ENCODE results near the gene YPEL3. TPM values are rescaled to one million over a fixed set of nuclear protein-coding genes. Genes with fewer than 3 reads are reported as not detected.

YPEL3 gene, protein sequence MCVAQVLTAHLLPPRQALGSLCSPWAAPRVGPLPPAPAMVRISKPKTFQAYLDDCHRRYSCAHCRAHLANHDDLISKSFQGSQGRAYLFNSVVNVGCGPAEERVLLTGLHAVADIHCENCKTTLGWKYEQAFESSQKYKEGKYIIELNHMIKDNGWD
- total RNA-seq = 10 to 100 TPM; 18.6 to 57.1 (median 35.5) TPM
- polyA plus RNA-seq = 100 to 1,000 TPM; 127 to 134 TPM

DNA sequence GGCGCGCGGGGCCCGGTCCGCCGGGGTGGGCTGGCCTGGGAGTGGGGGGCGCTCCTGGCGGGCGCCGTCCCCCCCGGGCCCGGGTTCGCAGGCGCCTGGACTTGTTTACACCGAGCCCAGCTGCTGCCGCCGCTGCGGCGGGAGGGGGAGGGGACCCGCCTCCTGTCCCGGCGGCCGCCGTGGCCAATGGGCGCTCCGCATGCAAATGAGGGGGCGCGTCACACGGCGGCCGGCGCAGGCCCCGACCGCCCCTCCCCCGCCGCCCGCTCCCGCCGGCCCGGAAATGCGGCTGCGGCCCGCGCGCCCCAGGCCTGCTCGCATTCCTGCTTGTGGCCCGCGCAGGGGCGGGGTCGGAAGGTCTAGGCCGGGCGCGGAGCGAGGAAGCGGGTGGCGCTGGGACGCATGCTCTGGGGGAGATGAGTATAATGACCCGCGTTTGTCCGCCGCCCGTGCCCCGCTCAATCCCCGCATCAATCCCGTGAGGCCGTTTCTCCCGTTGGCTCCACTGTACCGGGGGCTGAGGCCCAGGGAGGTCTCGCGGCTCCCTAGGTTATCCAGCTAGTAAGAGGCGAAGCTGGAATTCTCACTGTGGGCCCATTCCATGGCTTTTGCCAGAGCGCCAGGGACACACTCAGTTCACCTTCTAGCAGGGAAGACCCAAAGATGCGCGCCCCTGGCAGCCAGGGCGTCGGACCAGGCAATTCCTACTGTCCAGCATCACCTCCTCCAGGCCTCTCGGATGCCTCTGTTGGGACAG is at the start of gene YPEL3:
Gene YPEL3 (minus strand): TSS at position 109 of the 757 bp plus-strand sequence. CDS start 731 bp downstream, outside the sequence.
- H3K9me3 ChIP-seq = no peaks in the 10 kb centered on the region
- FAIRE-seq (no peak), DNase-seq (peak; percentile 92 to 98 (median 95)), ATAC-seq (peak; percentile 69 to 82 (median 75))
- no peaks in the 10 kb centered on the region for H3K27me3 ChIP-seq
- peaks cover 0 to 15% (median 10%) of the 10 kb centered on the region in 3 donors for H3K4me1 ChIP-seq
- 8 to 11% methylated on average over 60 to 77 of the region's 77 CpGs for WGBS, 2 donors
- intact Hi-C loops (cut with DNase I) = no loop called here
- peaks cover 0 to 10% (median 0%) of the 10 kb centered on the region in 3 donors for H3K36me3 ChIP-seq
- TF ChIP-seq, protein P1, sequence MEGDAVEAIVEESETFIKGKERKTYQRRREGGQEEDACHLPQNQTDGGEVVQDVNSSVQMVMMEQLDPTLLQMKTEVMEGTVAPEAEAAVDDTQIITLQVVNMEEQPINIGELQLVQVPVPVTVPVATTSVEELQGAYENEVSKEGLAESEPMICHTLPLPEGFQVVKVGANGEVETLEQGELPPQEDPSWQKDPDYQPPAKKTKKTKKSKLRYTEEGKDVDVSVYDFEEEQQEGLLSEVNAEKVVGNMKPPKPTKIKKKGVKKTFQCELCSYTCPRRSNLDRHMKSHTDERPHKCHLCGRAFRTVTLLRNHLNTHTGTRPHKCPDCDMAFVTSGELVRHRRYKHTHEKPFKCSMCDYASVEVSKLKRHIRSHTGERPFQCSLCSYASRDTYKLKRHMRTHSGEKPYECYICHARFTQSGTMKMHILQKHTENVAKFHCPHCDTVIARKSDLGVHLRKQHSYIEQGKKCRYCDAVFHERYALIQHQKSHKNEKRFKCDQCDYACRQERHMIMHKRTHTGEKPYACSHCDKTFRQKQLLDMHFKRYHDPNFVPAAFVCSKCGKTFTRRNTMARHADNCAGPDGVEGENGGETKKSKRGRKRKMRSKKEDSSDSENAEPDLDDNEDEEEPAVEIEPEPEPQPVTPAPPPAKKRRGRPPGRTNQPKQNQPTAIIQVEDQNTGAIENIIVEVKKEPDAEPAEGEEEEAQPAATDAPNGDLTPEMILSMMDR (IDR thresholded peaks at IDR 0.05) = no peak
- H3K4me3 ChIP-seq = peak within 1 kb of the TSS; percentile 66 to 85 (median 78)
- H3K27ac ChIP-seq = peak within 1 kb of the TSS; percentile 84 to 90 (median 88)

DNA sequence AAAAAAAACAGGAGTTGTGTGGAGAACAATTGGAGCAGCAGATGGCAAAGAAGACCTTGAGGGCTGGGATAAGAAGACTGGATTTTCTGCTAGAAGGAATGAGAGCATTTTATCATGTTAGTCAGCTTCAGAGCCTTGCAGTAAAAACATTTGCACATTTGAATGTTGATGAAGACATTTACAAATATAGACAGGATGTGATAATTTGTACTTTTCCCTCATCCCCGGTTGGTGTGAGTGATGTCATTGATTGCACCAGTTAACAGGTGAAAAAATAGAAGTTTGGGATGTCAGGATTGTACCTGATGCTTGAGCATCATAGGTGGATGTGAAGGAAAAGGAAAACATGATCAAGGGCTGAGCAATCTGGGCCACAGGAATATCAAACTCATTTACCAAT is 49.6 kb upstream of the YPEL3 start:
- Histone ChIP-seq H3K27me3 (no peaks in the 10 kb centered on the region), H3K9me3 (no peaks in the 10 kb centered on the region), H3K27ac (no peak overlapping the region), H3K36me3 (no peaks in the 10 kb centered on the region), H3K4me3 (no peak overlapping the region), H3K4me1 (no peaks in the 10 kb centered on the region)
- TF ChIP-seq, protein P1 (IDR thresholded peaks at IDR 0.05) = no peak
- intact Hi-C loops (cut with DNase I) = no loop called here
- no peak for ATAC-seq
- 49 to 61% methylated on average over 1 of the region's 1 CpG for WGBS, 2 donors
- FAIRE-seq = no peak
- no peak for DNase-seq

DNA sequence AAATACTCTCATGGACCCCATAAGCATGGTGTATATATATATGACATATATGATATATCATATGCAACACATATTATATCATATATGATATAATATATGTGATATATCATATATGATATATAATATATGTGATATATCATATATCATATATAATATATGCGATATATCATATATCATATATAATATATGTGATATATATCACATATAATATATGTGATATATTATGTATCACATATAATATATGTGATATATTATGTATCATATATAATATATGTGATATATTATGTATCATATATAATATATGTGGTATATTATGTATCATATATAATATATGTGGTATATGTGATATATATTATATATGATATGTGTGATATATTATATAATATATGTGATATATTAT is 48.9 kb upstream of the YPEL3 start:
- ATAC-seq (no peak), DNase-seq (no peak), FAIRE-seq (peak; percentile 98)
- Histone ChIP-seq H3K36me3 (no peaks in the 10 kb centered on the region), H3K9me3 (no peaks in the 10 kb centered on the region), H3K27me3 (no peaks in the 10 kb centered on the region), H3K27ac (no peak overlapping the region), H3K4me1 (no peaks in the 10 kb centered on the region), H3K4me3 (no peak overlapping the region)
- intact Hi-C loops (cut with DNase I) = no loop called here
- whole genome bisulfite sequencing, 2 donors = 44 to 45% methylated on average over 1 of the region's 1 CpG
- TF ChIP-seq, protein P1 (IDR thresholded peaks at IDR 0.05) = no peak

GRCh38 chr16:30144017-30144416 is 48.0 kb upstream of the YPEL3 start:
- Histone ChIP-seq H3K4me1 (no peaks in the 10 kb centered on the region), H3K9me3 (no peaks in the 10 kb centered on the region), H3K27ac (no peak overlapping the region), H3K27me3 (no peaks in the 10 kb centered on the region), H3K4me3 (no peak overlapping the region), H3K36me3 (no peaks in the 10 kb centered on the region)
- DNase-seq (no peak), ATAC-seq (no peak), FAIRE-seq (no peak)
- intact Hi-C loops (cut with DNase I) = no loop called here
- TF ChIP-seq, protein P1 (IDR thresholded peaks at IDR 0.05) = no peak

DNA sequence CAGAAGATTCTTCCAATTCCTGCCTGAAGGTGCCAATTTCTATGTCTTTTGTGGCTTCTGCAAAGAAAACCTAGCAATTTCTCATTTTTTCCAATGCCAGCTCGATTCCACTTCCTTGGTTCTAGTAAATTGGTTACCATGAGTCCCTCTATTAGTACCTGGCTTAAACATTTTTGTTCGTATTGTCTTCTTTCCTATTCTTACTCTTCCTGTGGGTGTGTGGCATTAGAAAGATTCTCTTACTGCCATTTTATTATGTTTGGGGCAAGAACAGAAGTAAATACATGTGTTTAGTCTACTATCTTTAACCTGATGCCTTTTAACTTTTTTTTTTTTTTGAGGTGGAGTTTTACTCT is 47.3 kb upstream of the YPEL3 start:
- 46 to 53% methylated on average over 2 of the region's 2 CpGs for WGBS, 2 donors
- intact Hi-C loops (cut with DNase I) = no loop called here
- H3K4me1 ChIP-seq = no peaks in the 10 kb centered on the region
- TF ChIP-seq, protein P1 (IDR thresholded peaks at IDR 0.05) = no peak
- H3K27me3 ChIP-seq = no peaks in the 10 kb centered on the region
- no peak for DNase-seq
- H3K36me3 ChIP-seq = no peaks in the 10 kb centered on the region
- ATAC-seq = no peak
- no peaks in the 10 kb centered on the region for H3K9me3 ChIP-seq
- no peak overlapping the region for H3K4me3 ChIP-seq
- no peak overlapping the region for H3K27ac ChIP-seq
- no peak for FAIRE-seq

Data from pancreas (tissue), 10 donors.